ENCODE measurements around the gene CNPY3.
"Not testable (repeated sequence)": the region's sequence is repeated elsewhere in the genome, so short reads cannot be mapped to it uniquely, and the experiment has no call there.

The CNPY3 gene

GRCh38 chr6:42928986-42929820 is at the start of gene CNPY3:
Gene CNPY3 (plus strand): TSS chr6:42929480. CDS start chr6:42929571, 91 bp downstream.
- Histone ChIP-seq H3K27me3 (ENCODE audit: control insufficient read depth in 1 of 2, insufficient read depth in 2 of 2, low read length in 2 of 2) (peaks cover 5 to 8% of the 10 kb centered on the region in 2 donors), H3K9me3 (ENCODE audit: control insufficient read depth in 2 of 2, low read length in 2 of 2) (no peaks in the 10 kb centered on the region), H3K4me3 (ENCODE audit: low read length in 2 of 2) (peak within 1 kb of the TSS; percentile 89 to 92), H3K9ac (ENCODE audit: low read length in 2 of 2) (peak within 1 kb of the TSS; percentile 66 to 90), H3K4me1 (ENCODE audit: control insufficient read depth, insufficient read depth, low read length) (peaks cover 31% of the 10 kb centered on the region), H3K36me3 (ENCODE audit: control insufficient read depth in 2 of 2, insufficient read depth in 2 of 2, low read length in 2 of 2) (peaks cover 1 to 2% of the 10 kb centered on the region in 2 donors), H3K27ac (ENCODE audit: low read length) (peak within 1 kb of the TSS; percentile 98)

- Histone ChIP-seq H3K27ac (ENCODE audit: low read length) (peak overlapping the region; percentile 95), H3K4me3 (ENCODE audit: low read length in 2 of 2) (peak overlapping the region; percentile 77 to 96), H3K36me3 (ENCODE audit: control insufficient read depth in 2 of 2, insufficient read depth in 2 of 2, low read length in 2 of 2) (peaks cover 20 to 23% of the 10 kb centered on the region in 2 donors), H3K4me1 (ENCODE audit: control insufficient read depth, insufficient read depth, low read length) (peaks cover 18% of the 10 kb centered on the region), H3K9ac (ENCODE audit: low read length in 2 of 2) (peak overlapping the region; percentile 90 to 99)
- not testable (repeated sequence) for H3K9me3 ChIP-seq (ENCODE audit: control insufficient read depth in 2 of 2, low read length in 2 of 2); H3K27me3 ChIP-seq (ENCODE audit: control insufficient read depth in 1 of 2, insufficient read depth in 2 of 2, low read length in 2 of 2)
These were observed 49.0 kb upstream of the CNPY3 start for GRCh38 chr6:42880240-42880817.

GRCh38 chr6:42880871-42881270 is 48.4 kb upstream of the CNPY3 start:
- H3K27me3 ChIP-seq (ENCODE audit: control insufficient read depth in 1 of 2, insufficient read depth in 2 of 2, low read length in 2 of 2); H3K9me3 ChIP-seq (ENCODE audit: control insufficient read depth in 2 of 2, low read length in 2 of 2): not testable (repeated sequence)
- Histone ChIP-seq H3K4me3 (ENCODE audit: low read length in 2 of 2) (peak overlapping the region; percentile 23 to 96), H3K4me1 (ENCODE audit: control insufficient read depth, insufficient read depth, low read length) (peaks cover 18% of the 10 kb centered on the region), H3K9ac (ENCODE audit: low read length in 2 of 2) (peak overlapping the region; percentile 90 to 99), H3K27ac (ENCODE audit: low read length) (peak overlapping the region; percentile 95), H3K36me3 (ENCODE audit: control insufficient read depth in 2 of 2, insufficient read depth in 2 of 2, low read length in 2 of 2) (peaks cover 25 to 28% of the 10 kb centered on the region in 2 donors)

DNA sequence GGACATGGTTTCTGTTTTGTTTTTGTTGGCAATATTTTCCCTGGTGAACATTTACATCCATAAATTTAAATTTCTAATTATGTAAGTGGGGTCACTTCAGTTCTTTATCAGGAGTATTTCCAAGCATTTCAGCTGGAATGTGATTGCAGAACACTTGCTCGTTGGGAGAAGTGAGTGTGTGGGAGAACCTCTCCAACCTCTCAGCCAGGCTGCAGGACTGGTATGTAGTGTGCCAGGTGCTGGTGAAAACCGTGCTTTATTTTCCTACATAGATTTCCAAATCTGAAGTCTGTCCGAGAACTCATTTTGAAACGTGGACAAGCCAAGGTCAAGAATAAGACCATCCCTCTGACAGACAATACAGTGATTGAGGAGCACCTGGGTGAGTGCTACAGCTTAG is 43.6 kb upstream of the CNPY3 start:
- Histone ChIP-seq H3K9ac (ENCODE audit: low read length in 2 of 2) (no peak overlapping the region), H3K4me1 (ENCODE audit: control insufficient read depth, insufficient read depth, low read length) (peaks cover 15% of the 10 kb centered on the region), H3K27me3 (ENCODE audit: control insufficient read depth in 1 of 2, insufficient read depth in 2 of 2, low read length in 2 of 2) (no peaks in the 10 kb centered on the region), H3K4me3 (ENCODE audit: low read length in 2 of 2) (no peak overlapping the region), H3K9me3 (ENCODE audit: control insufficient read depth in 2 of 2, low read length in 2 of 2) (no peaks in the 10 kb centered on the region), H3K27ac (ENCODE audit: low read length) (no peak overlapping the region), H3K36me3 (ENCODE audit: control insufficient read depth in 2 of 2, insufficient read depth in 2 of 2, low read length in 2 of 2) (peaks cover 31% of the 10 kb centered on the region in 2 donors)

DNA sequence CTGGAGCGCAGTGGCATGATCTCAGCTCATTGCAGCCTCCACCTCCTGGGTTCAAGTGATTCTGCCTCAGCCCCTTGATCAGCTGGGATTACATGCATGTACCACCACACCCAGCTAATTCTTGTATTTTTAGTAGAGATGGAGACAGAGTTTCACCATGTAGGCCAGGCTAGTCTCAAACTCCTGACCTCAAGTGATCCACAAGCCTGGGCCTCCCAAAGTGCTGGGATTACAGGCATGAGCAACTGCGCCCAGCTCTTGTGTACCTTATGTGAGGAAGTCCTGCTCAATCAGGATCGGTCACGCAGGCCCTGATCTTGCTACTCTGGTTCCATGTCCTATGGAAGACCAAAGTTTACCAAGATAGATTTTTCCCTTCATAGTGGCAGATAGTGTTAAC is 41.1 kb upstream of the CNPY3 start:
- not testable (repeated sequence) for H3K9ac ChIP-seq (ENCODE audit: low read length in 2 of 2); H3K27ac ChIP-seq (ENCODE audit: low read length)
- H3K36me3 ChIP-seq (ENCODE audit: control insufficient read depth in 2 of 2, insufficient read depth in 2 of 2, low read length in 2 of 2) = peaks cover 28 to 30% of the 10 kb centered on the region in 2 donors

GRCh38 chr6:42889815-42890214 is 39.5 kb upstream of the CNPY3 start:
- peak overlapping the region; percentile 88 for H3K27ac ChIP-seq (ENCODE audit: low read length)
- peaks cover 12 to 14% of the 10 kb centered on the region in 2 donors for H3K36me3 ChIP-seq (ENCODE audit: control insufficient read depth in 2 of 2, insufficient read depth in 2 of 2, low read length in 2 of 2)
- H3K4me1 ChIP-seq (ENCODE audit: control insufficient read depth, insufficient read depth, low read length) = peaks cover 9% of the 10 kb centered on the region
- peak overlapping the region; percentile 89 to 97 for H3K4me3 ChIP-seq (ENCODE audit: low read length in 2 of 2)
- no peaks in the 10 kb centered on the region for H3K9me3 ChIP-seq (ENCODE audit: control insufficient read depth in 2 of 2, low read length in 2 of 2)
- peak overlapping the region; percentile 68 to 93 for H3K9ac ChIP-seq (ENCODE audit: low read length in 2 of 2)
- H3K27me3 ChIP-seq (ENCODE audit: control insufficient read depth in 1 of 2, insufficient read depth in 2 of 2, low read length in 2 of 2) = no peaks in the 10 kb centered on the region

More for the DNA sequence above, 41.1 kb upstream of the CNPY3 start:
- H3K9me3 ChIP-seq (ENCODE audit: control insufficient read depth in 2 of 2, low read length in 2 of 2); H3K4me1 ChIP-seq (ENCODE audit: control insufficient read depth, insufficient read depth, low read length); H3K4me3 ChIP-seq (ENCODE audit: low read length in 2 of 2); H3K27me3 ChIP-seq (ENCODE audit: control insufficient read depth in 1 of 2, insufficient read depth in 2 of 2, low read length in 2 of 2): not testable (repeated sequence)

DNA sequence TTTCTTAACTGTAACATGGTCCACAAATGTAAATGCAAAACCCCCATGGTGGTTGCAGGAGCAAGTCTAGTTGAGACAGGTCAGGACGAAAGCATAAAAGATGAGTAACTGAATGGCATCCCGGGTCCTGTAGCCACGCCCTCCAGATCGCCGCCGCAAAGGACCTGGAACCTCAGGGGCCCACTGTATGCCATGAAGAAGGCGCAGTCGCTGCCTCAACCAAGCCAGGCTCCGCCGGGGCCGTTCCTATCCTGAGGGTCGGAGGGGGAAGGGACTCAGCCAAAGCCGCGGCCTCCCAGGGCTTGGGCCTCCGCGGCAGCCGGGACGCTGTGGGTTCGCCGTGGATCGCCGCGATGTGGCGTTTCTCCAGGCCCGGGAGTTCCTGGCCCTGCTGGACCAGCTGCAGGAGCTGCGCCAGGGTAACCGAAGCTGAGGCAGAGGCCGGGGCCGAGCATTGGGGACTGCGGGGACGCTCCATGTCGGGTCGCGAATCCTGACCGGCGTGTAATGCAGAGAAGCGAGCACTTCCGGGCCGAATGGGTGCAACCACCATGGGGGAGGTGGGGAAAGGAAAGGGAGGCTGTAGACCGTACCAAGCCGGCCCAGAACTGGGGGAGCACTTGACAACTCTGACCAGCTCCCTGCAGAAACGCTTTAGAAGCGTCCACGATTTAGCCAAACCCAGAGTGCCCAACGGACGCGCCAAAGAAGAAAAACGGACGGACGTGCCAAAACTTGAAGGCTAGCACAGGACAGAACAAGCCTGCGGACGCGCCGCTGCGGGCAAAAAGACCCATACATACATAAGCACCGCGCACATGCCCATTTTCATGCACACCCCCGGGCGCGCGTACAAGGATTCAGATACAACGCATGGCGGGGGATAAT is 38.7 kb upstream of the CNPY3 start:
- Histone ChIP-seq H3K36me3 (ENCODE audit: control insufficient read depth in 2 of 2, insufficient read depth in 2 of 2, low read length in 2 of 2) (peaks cover 6 to 9% of the 10 kb centered on the region in 2 donors), H3K4me1 (ENCODE audit: control insufficient read depth, insufficient read depth, low read length) (peaks cover 9% of the 10 kb centered on the region), H3K4me3 (ENCODE audit: low read length in 2 of 2) (peak overlapping the region; percentile 89 to 97), H3K27me3 (ENCODE audit: control insufficient read depth in 1 of 2, insufficient read depth in 2 of 2, low read length in 2 of 2) (no peaks in the 10 kb centered on the region), H3K9me3 (ENCODE audit: control insufficient read depth in 2 of 2, low read length in 2 of 2) (no peaks in the 10 kb centered on the region), H3K27ac (ENCODE audit: low read length) (peak overlapping the region; percentile 88), H3K9ac (ENCODE audit: low read length in 2 of 2) (peak overlapping the region; percentile 68 to 93)

- H3K27ac ChIP-seq (ENCODE audit: low read length) = peak overlapping the region; percentile 88
- H3K9ac ChIP-seq (ENCODE audit: low read length in 2 of 2) = peak overlapping the region; percentile 68 to 93
- H3K27me3 ChIP-seq (ENCODE audit: control insufficient read depth in 1 of 2, insufficient read depth in 2 of 2, low read length in 2 of 2) = no peaks in the 10 kb centered on the region
- peaks cover 0 to 3% of the 10 kb centered on the region in 2 donors for H3K36me3 ChIP-seq (ENCODE audit: control insufficient read depth in 2 of 2, insufficient read depth in 2 of 2, low read length in 2 of 2)
- peak overlapping the region; percentile 89 to 97 for H3K4me3 ChIP-seq (ENCODE audit: low read length in 2 of 2)
- H3K4me1 ChIP-seq (ENCODE audit: control insufficient read depth, insufficient read depth, low read length) = peaks cover 9% of the 10 kb centered on the region
- H3K9me3 ChIP-seq (ENCODE audit: control insufficient read depth in 2 of 2, low read length in 2 of 2) = no peaks in the 10 kb centered on the region
These were observed 38.0 kb upstream of the CNPY3 start for GRCh38 chr6:42891199-42891722.

GRCh38 chr6:42894041-42894828 is 35.0 kb upstream of the CNPY3 start:
- not testable (repeated sequence) for H3K36me3 ChIP-seq (ENCODE audit: control insufficient read depth in 2 of 2, insufficient read depth in 2 of 2, low read length in 2 of 2); H3K9ac ChIP-seq (ENCODE audit: low read length in 2 of 2); H3K4me3 ChIP-seq (ENCODE audit: low read length in 2 of 2); H3K27me3 ChIP-seq (ENCODE audit: control insufficient read depth in 1 of 2, insufficient read depth in 2 of 2, low read length in 2 of 2); H3K9me3 ChIP-seq (ENCODE audit: control insufficient read depth in 2 of 2, low read length in 2 of 2); H3K27ac ChIP-seq (ENCODE audit: low read length); H3K4me1 ChIP-seq (ENCODE audit: control insufficient read depth, insufficient read depth, low read length)

Data from stomach smooth muscle (tissue), 2 donors.